Retina (tissue), 1 donor: ENCODE results near the gene TTC22.

Experiments used
- DNase-seq: peaks from one replicate; pipeline ENCODE4 v3.0.0-alpha.2; 2016

The TTC22 gene

GRCh38 chr1:54806931-54807611 lies 5.9 kb upstream of the TTC22 start:
- no peak for DNase-seq

- DNase-seq, result no peak
These were observed 4.9 kb upstream of the TTC22 start for GRCh38 chr1:54805981-54806381.

- no peak for DNase-seq
These were observed 4.3 kb upstream of the TTC22 start for GRCh38 chr1:54805466-54805865.

- DNase-seq, result no peak
These were observed 3.5 kb upstream of the TTC22 start for GRCh38 chr1:54804471-54805132.

DNA sequence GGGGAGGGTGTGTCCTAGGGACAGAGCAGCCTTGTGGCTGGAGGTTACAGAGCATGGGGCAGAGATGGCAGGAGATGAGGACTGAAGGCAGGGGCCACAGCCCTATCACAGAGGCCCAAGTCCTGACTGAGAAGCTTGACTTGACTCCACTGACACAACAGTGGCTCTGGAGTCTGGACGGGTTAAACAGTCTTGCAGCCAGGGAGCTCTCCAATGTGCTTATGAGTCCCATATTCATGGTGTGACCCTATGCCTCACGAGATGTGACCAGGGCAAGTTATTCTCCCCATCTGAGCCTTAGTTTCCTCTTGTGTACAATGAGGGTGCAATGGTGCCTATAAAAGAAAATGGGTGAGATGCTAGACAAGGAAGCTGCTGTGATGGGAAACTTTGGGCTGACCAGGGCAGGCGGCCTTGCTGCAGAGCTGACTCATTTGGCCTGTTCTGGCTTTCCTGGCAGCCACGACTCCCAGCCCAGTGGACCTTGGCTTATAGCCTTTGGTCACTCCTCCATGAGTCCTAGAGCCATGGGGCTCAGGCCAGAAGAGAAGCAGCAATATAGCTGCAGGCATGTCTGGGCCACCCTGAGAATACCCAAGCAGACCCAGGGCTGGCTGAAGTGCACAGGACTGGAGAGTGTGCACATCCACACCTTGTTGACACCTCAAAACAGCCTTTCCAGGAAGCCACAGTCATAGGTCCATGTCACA lies 2.8 kb upstream of the TTC22 start:
- DNase-seq, result no peak

- no peak for DNase-seq
These were observed 853 bp downstream of the TTC22 start for GRCh38 chr1:54800041-54800898.

GRCh38 chr1:54798769-54799641 lies 2.1 kb downstream of the TTC22 start:
- DNase-seq, result no peak

DNA sequence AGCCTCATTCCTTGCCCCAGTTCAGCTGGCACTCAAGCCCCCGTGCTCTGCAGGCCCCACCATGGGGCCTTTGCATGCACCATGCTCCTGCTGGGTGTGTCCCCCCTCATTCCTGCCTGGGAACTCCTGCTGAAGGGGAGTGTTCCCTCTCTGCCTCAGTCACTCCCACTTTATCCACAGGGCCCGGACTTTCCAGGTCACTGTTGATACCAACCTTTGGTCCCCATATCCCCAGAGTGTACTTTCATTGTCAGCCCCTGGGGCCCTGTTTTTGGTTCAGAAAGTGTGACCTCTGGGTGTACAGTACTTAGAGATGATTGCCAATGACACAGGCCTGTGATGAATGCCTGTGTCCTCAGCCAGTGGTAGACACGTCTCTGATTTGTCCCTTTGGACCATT lies 2.9 kb downstream of the TTC22 start:
- DNase-seq, result no peak

GRCh38 chr1:54796902-54797301 lies 4.2 kb downstream of the TTC22 start:
- DNase-seq, result no peak

- DNase-seq, result no peak
These were observed 5.2 kb downstream of the TTC22 start for GRCh38 chr1:54795841-54796468.

GRCh38 chr1:54795356-54795665 lies 5.8 kb downstream of the TTC22 start:
- no peak for DNase-seq

GRCh38 chr1:54794451-54795355 lies 6.4 kb downstream of the TTC22 start:
- DNase-seq, result no peak

- DNase-seq, result peak; percentile 72
These were observed 8.3 kb downstream of the TTC22 start for GRCh38 chr1:54792686-54793282.

DNA sequence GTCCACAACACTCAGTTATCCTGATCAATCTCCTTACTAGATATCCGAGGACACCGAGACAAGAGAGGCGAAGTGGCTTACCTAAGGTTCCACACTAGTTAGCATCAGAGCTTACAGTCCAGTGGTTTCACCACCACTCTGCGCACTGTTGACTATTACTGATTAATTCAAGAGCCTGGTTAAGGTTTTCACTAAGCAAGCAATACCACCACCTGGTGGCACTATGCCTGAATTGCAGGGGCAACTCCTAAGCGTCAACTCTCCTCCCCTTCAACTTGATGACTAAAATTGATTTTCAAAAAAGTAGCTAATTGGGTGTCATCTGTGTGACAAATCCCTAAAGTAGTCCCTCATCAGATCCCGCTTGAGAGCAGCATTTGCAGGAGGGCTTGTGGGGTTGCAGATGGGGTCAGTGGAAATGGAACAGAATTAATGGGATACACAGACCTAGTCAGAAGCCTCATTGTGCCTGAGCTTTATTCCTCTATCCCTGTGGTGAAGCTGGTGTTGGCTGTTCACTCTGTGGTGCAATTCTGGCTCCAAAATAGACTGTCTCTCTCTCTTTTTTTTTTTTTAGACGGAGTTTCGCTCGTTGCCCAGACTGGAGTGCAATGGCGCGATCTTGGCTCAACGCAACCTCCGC lies 9.1 kb downstream of the TTC22 start:
- DNase-seq, result no peak

DNA sequence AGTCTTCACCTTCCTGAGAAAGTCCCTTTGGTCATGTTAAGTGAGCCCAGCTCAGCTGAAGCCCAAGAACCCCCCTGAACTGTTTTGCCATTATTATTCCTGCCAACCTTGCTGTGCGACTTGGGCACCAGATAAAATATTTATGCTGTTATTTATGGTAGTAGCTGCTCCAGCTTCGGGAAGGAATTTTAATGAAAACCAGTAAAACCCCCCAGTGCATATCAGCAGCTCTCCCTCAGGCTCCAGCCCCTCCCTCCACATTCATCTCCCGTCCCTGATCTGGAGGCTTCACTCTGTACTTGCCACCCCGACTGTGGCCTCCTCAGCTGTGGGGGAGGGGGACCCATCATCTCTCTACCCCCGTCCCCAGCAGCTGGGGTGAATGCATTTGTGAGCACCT lies 12.7 kb downstream of the TTC22 start:
- no peak for DNase-seq

GRCh38 chr1:54787604-54788003 lies 13.5 kb downstream of the TTC22 start:
- no peak for DNase-seq

GRCh38 chr1:54786778-54787177 lies 14.3 kb downstream of the TTC22 start:
- no peak for DNase-seq

DNA sequence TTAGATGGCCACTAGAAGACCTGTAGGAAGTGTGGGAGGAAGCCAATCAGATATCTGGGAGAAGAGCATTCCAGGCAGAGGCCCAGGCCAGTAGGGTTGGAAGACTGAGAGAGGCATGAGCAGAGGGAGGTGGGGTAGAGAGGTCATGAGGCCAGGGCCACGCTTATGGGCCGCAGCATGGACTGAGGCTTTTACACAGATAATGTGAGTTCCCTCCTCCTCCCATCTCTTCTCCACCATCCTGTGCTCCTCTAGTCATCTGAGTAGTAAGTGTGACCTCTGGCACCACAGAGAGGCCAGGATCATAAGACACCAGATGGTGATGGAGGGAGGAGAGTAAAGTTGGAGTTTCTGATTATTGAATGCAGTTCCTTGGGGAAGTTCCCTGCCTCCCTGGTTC lies 17.1 kb downstream of the TTC22 start:
- DNase-seq, result no peak

GRCh38 chr1:54782588-54782987 lies 18.5 kb downstream of the TTC22 start:
- DNase-seq, result no peak

DNA sequence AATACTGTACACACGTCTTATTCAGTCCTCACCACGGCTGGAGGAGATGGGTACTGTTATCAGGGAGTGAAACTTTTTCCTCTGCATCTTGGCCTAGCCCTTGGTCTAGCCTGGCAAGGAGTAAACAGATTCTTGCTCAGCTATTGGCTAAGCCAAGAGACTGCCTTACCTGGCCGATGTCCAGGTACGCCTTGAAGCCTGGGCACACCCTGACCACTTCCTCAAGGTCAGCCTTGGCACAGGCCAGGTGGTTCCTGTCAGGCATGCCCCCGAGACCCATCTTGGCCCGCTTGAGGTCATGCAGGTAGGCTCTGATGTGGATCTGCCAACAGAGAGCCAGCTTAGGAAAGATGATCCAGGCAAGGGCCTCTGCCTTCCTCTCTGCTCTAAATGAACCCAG lies 19.0 kb downstream of the TTC22 start:
- no peak for DNase-seq
